EH (cell line): ENCODE results near the gene CHMP4A.

Experiments used
- DNase-seq: peaks from one replicate; pipeline ENCODE4 v3.0.0-alpha.2; 2015; ENCODE audit warnings: low read depth

CHMP4A gene

GRCh38 chr14:24212924-24213865, at the start of gene CHMP4A:
CHMP4A (minus strand) TSS chr14:24213488; CDS start chr14:24213439, 49 bp downstream.
- DNase-seq: peak; percentile 99

GRCh38 chr14:24261969-24262327, 48.7 kb upstream of the CHMP4A start:
- DNase-seq: no peak

- DNase-seq: no peak
Observed at GRCh38 chr14:24261256-24261968, 48.1 kb upstream of the CHMP4A start.

GRCh38 chr14:24260780-24261157, 47.5 kb upstream of the CHMP4A start:
- DNase-seq: no peak

- no peak for DNase-seq
Observed at GRCh38 chr14:24260026-24260779, 46.9 kb upstream of the CHMP4A start.

- DNase-seq: peak; percentile 73
Observed at GRCh38 chr14:24259282-24260025, 46.2 kb upstream of the CHMP4A start.

GRCh38 chr14:24258548-24259265, 45.4 kb upstream of the CHMP4A start:
- DNase-seq: no peak

- DNase-seq: no peak
Observed at GRCh38 chr14:24258119-24258518, 44.8 kb upstream of the CHMP4A start.

- DNase-seq: no peak
Observed at GRCh38 chr14:24256960-24257359, 43.7 kb upstream of the CHMP4A start.

GRCh38 chr14:24255931-24256711, 42.8 kb upstream of the CHMP4A start:
- DNase-seq: no peak

GRCh38 chr14:24255438-24255837, 42.1 kb upstream of the CHMP4A start:
- DNase-seq: no peak

GRCh38 chr14:24254630-24255392, 41.5 kb upstream of the CHMP4A start:
- DNase-seq: no peak

- DNase-seq: no peak
Observed at GRCh38 chr14:24253936-24254335, 40.6 kb upstream of the CHMP4A start.

- no peak for DNase-seq
Observed at GRCh38 chr14:24252289-24253124, 39.2 kb upstream of the CHMP4A start.

GRCh38 chr14:24251880-24252288, 38.6 kb upstream of the CHMP4A start:
- DNase-seq: peak; percentile 72

- DNase-seq: no peak
Observed at GRCh38 chr14:24250354-24250753, 37.1 kb upstream of the CHMP4A start.

- DNase-seq: no peak
Observed at GRCh38 chr14:24249230-24250021, 36.1 kb upstream of the CHMP4A start.

GRCh38 chr14:24247422-24247821, 34.1 kb upstream of the CHMP4A start:
- DNase-seq: no peak
